Peyer's patch (tissue), 4 donors: ENCODE data around the gene MRPL14.
A peak's percentile ranks its signal among the peaks of the same experiment; 100 is the strongest.

Experiments
- POLR2A ChIP-seq, 2 donors: fragments of 450-650 bp; IDR thresholded peaks; one replicate each; pipeline ENCODE4 v1.5.1; 2017; ENCODE audit warnings: antibody characterized with exemption in 2 of 2, mild to moderate bottlenecking in 2 of 2, moderate library complexity in 2 of 2
- TF ChIP-seq, protein P1 (sequence below), 6 experiments: fragments of 450-650 bp in 4 of 6; fragments of 200-600 bp in 2 of 6; sonication (generic) in 1 of 6; IDR thresholded peaks; one replicate each; pipeline ENCODE4 v1.5.1; 2017 to 2019; ENCODE audit warnings: antibody characterized with exemption in 6 of 6, mild to moderate bottlenecking in 3 of 6, moderate library complexity in 1 of 6

DNA sequence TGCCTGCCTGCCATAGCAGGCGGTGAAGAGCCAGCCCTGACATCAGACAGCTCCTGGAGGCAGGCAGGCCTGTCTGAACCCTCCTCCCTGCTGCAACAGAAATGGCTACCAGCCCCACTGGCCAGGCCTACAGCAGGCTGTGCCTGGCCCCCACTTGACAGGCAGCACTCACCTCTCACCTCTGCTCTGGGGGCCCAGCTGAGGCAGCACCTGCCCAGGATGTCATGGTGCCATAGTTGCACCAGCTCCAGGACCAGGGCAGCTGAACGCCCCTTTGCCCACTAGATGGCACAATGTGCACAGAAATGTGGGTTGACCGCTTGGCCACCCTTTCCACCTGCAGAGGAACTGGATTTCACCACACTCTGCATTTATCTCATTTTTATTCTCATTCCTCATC lies 30.6 kb downstream of the MRPL14 start:
- TF ChIP-seq, protein P1, sequence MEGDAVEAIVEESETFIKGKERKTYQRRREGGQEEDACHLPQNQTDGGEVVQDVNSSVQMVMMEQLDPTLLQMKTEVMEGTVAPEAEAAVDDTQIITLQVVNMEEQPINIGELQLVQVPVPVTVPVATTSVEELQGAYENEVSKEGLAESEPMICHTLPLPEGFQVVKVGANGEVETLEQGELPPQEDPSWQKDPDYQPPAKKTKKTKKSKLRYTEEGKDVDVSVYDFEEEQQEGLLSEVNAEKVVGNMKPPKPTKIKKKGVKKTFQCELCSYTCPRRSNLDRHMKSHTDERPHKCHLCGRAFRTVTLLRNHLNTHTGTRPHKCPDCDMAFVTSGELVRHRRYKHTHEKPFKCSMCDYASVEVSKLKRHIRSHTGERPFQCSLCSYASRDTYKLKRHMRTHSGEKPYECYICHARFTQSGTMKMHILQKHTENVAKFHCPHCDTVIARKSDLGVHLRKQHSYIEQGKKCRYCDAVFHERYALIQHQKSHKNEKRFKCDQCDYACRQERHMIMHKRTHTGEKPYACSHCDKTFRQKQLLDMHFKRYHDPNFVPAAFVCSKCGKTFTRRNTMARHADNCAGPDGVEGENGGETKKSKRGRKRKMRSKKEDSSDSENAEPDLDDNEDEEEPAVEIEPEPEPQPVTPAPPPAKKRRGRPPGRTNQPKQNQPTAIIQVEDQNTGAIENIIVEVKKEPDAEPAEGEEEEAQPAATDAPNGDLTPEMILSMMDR (IDR thresholded peaks at IDR 0.05): peak; percentile 66 to 91 (median 84)
- TF ChIP-seq POLR2A (IDR thresholded peaks at IDR 0.05): no peak
